ENCODE measurements around the gene GIMD1.

Gene GIMD1

DNA sequence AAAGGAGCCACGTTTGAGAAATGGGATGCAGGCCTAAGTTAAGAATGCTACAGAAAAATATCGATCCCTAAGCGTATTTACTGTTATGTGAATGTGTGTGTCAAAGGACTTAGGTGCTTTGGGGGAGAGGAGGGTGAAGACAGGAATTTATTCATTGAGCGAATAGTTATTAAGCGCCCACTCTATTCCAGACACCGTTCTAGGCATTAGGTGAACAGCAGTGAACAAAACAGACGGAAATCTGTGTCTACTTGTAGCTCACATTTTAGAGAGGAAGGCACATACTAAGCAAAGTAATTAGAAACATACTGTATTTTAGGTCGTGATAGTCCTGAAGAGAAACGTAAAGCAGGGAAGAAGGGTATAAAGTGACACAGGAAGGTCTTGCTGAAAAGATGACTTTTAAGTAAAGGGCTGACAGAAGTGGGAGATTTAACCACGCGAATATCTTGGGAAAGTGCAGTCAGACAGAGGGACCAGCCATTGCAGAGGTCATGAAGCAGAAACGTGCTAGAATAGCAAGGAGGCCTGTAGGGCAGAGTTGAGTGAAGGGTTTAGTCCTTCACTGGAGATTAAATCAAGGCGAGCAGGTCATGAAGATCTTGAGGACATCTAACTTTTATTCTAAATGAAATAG lies 51.7 kb downstream of the GIMD1 start:
- Histone ChIP-seq H4K12ac (ENCODE audit: low read depth, low read length) (peak overlapping the region; percentile 85), H3K36me3 (ENCODE audit: control insufficient read depth in 1 of 2, insufficient read depth in 2 of 2, low read length in 2 of 2) (peaks cover 4 to 6% of the 10 kb centered on the region in 2 experiments), H2BK12ac (ENCODE audit: low read length) (no peak overlapping the region), H2AFZ (ENCODE audit: insufficient read depth, low read length, poor library complexity) (peak overlapping the region; percentile 72), H3K4me3 (ENCODE audit: low read depth, low read length) (peak overlapping the region; percentile 92), H3K18ac (ENCODE audit: low read length) (peak overlapping the region; percentile 70), H4K8ac (ENCODE audit: low read depth, low read length) (peak overlapping the region; percentile 93), H3K4me1 (ENCODE audit: control insufficient read depth in 1 of 2, insufficient read depth in 2 of 2, low read length in 2 of 2) (peaks cover 0 to 2% of the 10 kb centered on the region in 2 experiments), H3K14ac (ENCODE audit: low read length) (peak overlapping the region; percentile 78), H3K4ac (ENCODE audit: low read depth, low read length) (peak overlapping the region; percentile 31), H3K4me2 (ENCODE audit: low read length) (peak overlapping the region; percentile 98), H2BK120ac (ENCODE audit: insufficient read depth, low read length, poor library complexity) (peak overlapping the region; percentile 33), H2AK5ac (ENCODE audit: low read length) (no peak overlapping the region), H3K9ac (ENCODE audit: low read length) (peak overlapping the region; percentile 99), H3K79me2 (ENCODE audit: control insufficient read depth, insufficient read depth, low read length, poor library complexity) (peaks cover 5% of the 10 kb centered on the region), H3K23ac (ENCODE audit: low read length) (no peak overlapping the region), H3K79me1 (ENCODE audit: low read length) (peaks cover 12% of the 10 kb centered on the region), H3K27me3 (ENCODE audit: insufficient read depth, low read length) (no peaks in the 10 kb centered on the region), H3K27ac (ENCODE audit: low read depth, low read length) (peak overlapping the region; percentile 87), H4K91ac (ENCODE audit: low read depth, low read length) (peak overlapping the region; percentile 87), H2BK5ac (ENCODE audit: low read depth, low read length, poor library complexity) (no peak overlapping the region), H3K9me3 (ENCODE audit: insufficient read depth, low read depth, low read length) (peaks cover 5% of the 10 kb centered on the region)
- no CpG with 5 or more reads among the region's 13 CpGs for WGBS (ENCODE audit: extremely low coverage, insufficient coverage, insufficient read length)
- no peak for DNase-seq

DNA sequence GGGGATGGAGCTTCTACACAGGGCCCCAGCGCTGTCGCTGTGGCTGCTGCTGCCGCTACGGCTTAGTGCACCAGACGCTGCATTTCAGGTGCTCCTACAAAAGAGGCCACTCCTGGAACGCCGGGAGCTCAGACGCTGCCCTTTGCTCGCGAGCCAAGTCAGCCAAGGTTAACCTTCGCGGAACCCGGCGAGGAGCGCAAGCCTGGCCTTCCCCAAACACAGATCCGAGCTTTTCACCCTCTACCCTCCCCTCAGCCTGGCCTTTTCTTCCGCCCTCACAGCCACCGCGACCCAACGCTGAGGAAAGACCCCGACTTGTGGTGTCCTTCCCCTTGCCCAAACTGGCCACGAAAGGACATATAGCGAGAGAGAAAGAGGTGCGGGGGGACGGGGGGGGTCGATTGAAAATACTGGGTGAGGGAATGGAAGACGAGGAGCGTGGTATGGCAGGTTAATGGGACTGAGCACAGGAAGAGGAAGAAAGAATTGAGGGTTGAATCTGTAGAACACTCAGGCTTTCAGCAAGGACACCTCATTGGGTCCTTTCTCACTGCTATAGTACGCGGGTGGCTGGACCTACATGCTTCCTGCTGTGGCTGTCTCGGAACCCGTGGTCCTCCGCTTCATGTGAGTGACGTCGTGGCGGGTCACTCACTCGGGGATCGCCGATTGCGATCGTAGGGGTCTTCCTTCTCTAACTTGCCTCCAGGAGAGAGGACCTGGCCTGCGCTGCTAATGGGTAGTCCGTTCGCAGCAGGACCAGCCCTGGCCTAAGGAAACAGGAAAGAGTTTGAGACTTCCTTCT lies 52.4 kb downstream of the GIMD1 start, which contains the start of the genes AIMP1 and TBCK:
Gene AIMP1 (plus strand): TSS at position 583 of the 805 bp plus-strand sequence. CDS start 8,460 bp downstream, outside the sequence.
Gene TBCK (minus strand): TSS at position 242 of the 805 bp plus-strand sequence. CDS start 7,249 bp downstream, outside the sequence.
- H3K79me1 ChIP-seq (ENCODE audit: low read length) = peaks cover 12% of the 10 kb centered on the region
- no peaks in the 10 kb centered on the region for H3K27me3 ChIP-seq (ENCODE audit: insufficient read depth, low read length)
- DNase-seq = peak; percentile 87 to 89
- no peak within 1 kb of the TSS for H3K23ac ChIP-seq (ENCODE audit: low read length)
- no CpG with 5 or more reads among the region's 44 CpGs for WGBS (ENCODE audit: extremely low coverage, insufficient coverage, insufficient read length)
- H2BK12ac ChIP-seq (ENCODE audit: low read length) = no peak within 1 kb of the TSS
- H3K27ac ChIP-seq (ENCODE audit: low read depth, low read length) = peak within 1 kb of the TSS; percentile 87
- H3K79me2 ChIP-seq (ENCODE audit: control insufficient read depth, insufficient read depth, low read length, poor library complexity) = peaks cover 5% of the 10 kb centered on the region
- peaks cover 5% of the 10 kb centered on the region for H3K9me3 ChIP-seq (ENCODE audit: insufficient read depth, low read depth, low read length)
- peak within 1 kb of the TSS; percentile 74 for H3K18ac ChIP-seq (ENCODE audit: low read length)
- peak within 1 kb of the TSS; percentile 91 for H2BK5ac ChIP-seq (ENCODE audit: low read depth, low read length, poor library complexity)
- H3K4me1 ChIP-seq (ENCODE audit: control insufficient read depth in 1 of 2, insufficient read depth in 2 of 2, low read length in 2 of 2) = peaks cover 0 to 2% of the 10 kb centered on the region in 2 experiments
- H2AK5ac ChIP-seq (ENCODE audit: low read length) = peak within 1 kb of the TSS; percentile 27
- H3K4me3 ChIP-seq (ENCODE audit: low read depth, low read length) = peak within 1 kb of the TSS; percentile 92
- H2BK120ac ChIP-seq (ENCODE audit: insufficient read depth, low read length, poor library complexity) = peak within 1 kb of the TSS; percentile 54
- H3K14ac ChIP-seq (ENCODE audit: low read length) = peak within 1 kb of the TSS; percentile 81
- H2AFZ ChIP-seq (ENCODE audit: insufficient read depth, low read length, poor library complexity) = peak within 1 kb of the TSS; percentile 77
- peaks cover 1 to 4% of the 10 kb centered on the region in 2 experiments for H3K36me3 ChIP-seq (ENCODE audit: control insufficient read depth in 1 of 2, insufficient read depth in 2 of 2, low read length in 2 of 2)
- H3K9ac ChIP-seq (ENCODE audit: low read length) = peak within 1 kb of the TSS; percentile 99
- H3K4me2 ChIP-seq (ENCODE audit: low read length) = peak within 1 kb of the TSS; percentile 98
- H3K4ac ChIP-seq (ENCODE audit: low read depth, low read length) = peak within 1 kb of the TSS; percentile 39
- peak within 1 kb of the TSS; percentile 87 for H4K91ac ChIP-seq (ENCODE audit: low read depth, low read length)
- peak within 1 kb of the TSS; percentile 93 for H4K8ac ChIP-seq (ENCODE audit: low read depth, low read length)
- H4K12ac ChIP-seq (ENCODE audit: low read depth, low read length) = peak within 1 kb of the TSS; percentile 85

DNA sequence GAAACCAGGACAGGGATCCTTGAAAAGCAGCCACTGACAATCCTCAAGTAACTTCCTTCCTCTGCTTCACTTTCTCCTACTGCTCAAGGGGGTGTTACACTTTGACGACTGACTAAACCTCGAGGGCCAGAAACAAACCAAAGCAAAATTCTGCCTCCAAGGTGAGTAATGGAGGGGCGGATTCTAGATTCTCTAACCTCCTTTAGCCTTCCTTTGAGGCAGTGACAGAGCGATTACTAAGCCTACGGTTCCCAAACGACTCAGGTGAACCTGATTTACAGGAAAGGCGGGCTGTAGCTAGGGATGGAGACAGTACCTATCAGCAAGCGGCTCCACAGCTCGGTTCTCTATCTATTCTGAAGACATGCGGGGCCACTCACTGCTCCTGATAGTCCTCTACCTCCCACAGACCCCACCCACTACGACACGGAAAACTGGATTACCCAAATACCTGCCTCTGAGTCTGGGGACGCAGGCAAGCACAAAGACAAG lies 53.1 kb downstream of the GIMD1 start:
- Histone ChIP-seq H3K23ac (ENCODE audit: low read length) (no peak overlapping the region), H3K79me1 (ENCODE audit: low read length) (peaks cover 12% of the 10 kb centered on the region), H3K14ac (ENCODE audit: low read length) (peak overlapping the region; percentile 81), H2AK5ac (ENCODE audit: low read length) (peak overlapping the region; percentile 27), H3K4me1 (ENCODE audit: control insufficient read depth in 1 of 2, insufficient read depth in 2 of 2, low read length in 2 of 2) (peaks cover 0 to 2% of the 10 kb centered on the region in 2 experiments), H3K9ac (ENCODE audit: low read length) (peak overlapping the region; percentile 86), H2BK5ac (ENCODE audit: low read depth, low read length, poor library complexity) (peak overlapping the region; percentile 67), H3K9me3 (ENCODE audit: insufficient read depth, low read depth, low read length) (no peaks in the 10 kb centered on the region), H2AFZ (ENCODE audit: insufficient read depth, low read length, poor library complexity) (peak overlapping the region; percentile 77), H2BK12ac (ENCODE audit: low read length) (no peak overlapping the region), H3K79me2 (ENCODE audit: control insufficient read depth, insufficient read depth, low read length, poor library complexity) (peaks cover 5% of the 10 kb centered on the region), H3K4ac (ENCODE audit: low read depth, low read length) (peak overlapping the region; percentile 39), H3K4me3 (ENCODE audit: low read depth, low read length) (peak overlapping the region; percentile 92), H2BK120ac (ENCODE audit: insufficient read depth, low read length, poor library complexity) (peak overlapping the region; percentile 54), H3K4me2 (ENCODE audit: low read length) (peak overlapping the region; percentile 98), H3K27me3 (ENCODE audit: insufficient read depth, low read length) (no peaks in the 10 kb centered on the region), H3K36me3 (ENCODE audit: control insufficient read depth in 1 of 2, insufficient read depth in 2 of 2, low read length in 2 of 2) (no peaks in the 10 kb centered on the region), H4K91ac (ENCODE audit: low read depth, low read length) (peak overlapping the region; percentile 87), H4K8ac (ENCODE audit: low read depth, low read length) (peak overlapping the region; percentile 93), H3K27ac (ENCODE audit: low read depth, low read length) (peak overlapping the region; percentile 87), H4K12ac (ENCODE audit: low read depth, low read length) (peak overlapping the region; percentile 82), H3K18ac (ENCODE audit: low read length) (peak overlapping the region; percentile 74)
- WGBS (ENCODE audit: extremely low coverage, insufficient coverage, insufficient read length) = no CpG with 5 or more reads among the region's 13 CpGs
- DNase-seq = peak; percentile 96 to 99

DNA sequence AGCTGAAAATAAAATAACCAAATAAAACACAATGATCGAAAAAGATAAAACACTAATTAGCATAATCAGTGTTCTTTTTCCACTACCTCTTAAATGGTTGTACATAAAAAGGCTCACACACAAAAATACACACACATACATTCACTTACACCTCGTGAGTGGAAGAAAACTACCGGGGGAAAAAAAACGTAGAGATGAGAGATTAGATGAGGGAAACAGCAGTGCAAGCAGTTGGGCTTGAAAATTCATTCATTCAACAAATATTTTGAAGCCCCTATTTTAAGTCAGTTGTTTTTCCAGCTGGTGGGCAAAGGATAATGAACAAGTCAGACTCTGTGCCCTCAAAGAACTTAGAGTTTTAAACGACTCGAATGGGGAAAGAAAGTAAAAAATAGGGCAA lies 53.6 kb downstream of the GIMD1 start:
- Histone ChIP-seq H3K27ac (ENCODE audit: low read depth, low read length) (peak overlapping the region; percentile 25), H3K4ac (ENCODE audit: low read depth, low read length) (no peak overlapping the region), H4K8ac (ENCODE audit: low read depth, low read length) (no peak overlapping the region), H3K36me3 (ENCODE audit: control insufficient read depth in 1 of 2, insufficient read depth in 2 of 2, low read length in 2 of 2) (no peaks in the 10 kb centered on the region), H3K23ac (ENCODE audit: low read length) (no peak overlapping the region), H4K91ac (ENCODE audit: low read depth, low read length) (no peak overlapping the region), H2BK5ac (ENCODE audit: low read depth, low read length, poor library complexity) (no peak overlapping the region), H3K4me3 (ENCODE audit: low read depth, low read length) (no peak overlapping the region), H2BK120ac (ENCODE audit: insufficient read depth, low read length, poor library complexity) (no peak overlapping the region), H3K27me3 (ENCODE audit: insufficient read depth, low read length) (no peaks in the 10 kb centered on the region), H2AFZ (ENCODE audit: insufficient read depth, low read length, poor library complexity) (no peak overlapping the region), H3K79me2 (ENCODE audit: control insufficient read depth, insufficient read depth, low read length, poor library complexity) (peaks cover 5% of the 10 kb centered on the region), H3K9me3 (ENCODE audit: insufficient read depth, low read depth, low read length) (no peaks in the 10 kb centered on the region), H2AK5ac (ENCODE audit: low read length) (no peak overlapping the region), H3K4me2 (ENCODE audit: low read length) (peak overlapping the region; percentile 98), H4K12ac (ENCODE audit: low read depth, low read length) (no peak overlapping the region), H3K14ac (ENCODE audit: low read length) (no peak overlapping the region), H3K9ac (ENCODE audit: low read length) (no peak overlapping the region), H3K79me1 (ENCODE audit: low read length) (peaks cover 12% of the 10 kb centered on the region), H3K4me1 (ENCODE audit: control insufficient read depth in 1 of 2, insufficient read depth in 2 of 2, low read length in 2 of 2) (peaks cover 0 to 2% of the 10 kb centered on the region in 2 experiments), H3K18ac (ENCODE audit: low read length) (no peak overlapping the region), H2BK12ac (ENCODE audit: low read length) (no peak overlapping the region)
- peak in 1 of 2 donors; percentile 43 for DNase-seq
- WGBS (ENCODE audit: extremely low coverage, insufficient coverage, insufficient read length) = no CpG with 5 or more reads among the region's 6 CpGs
